ENCODE measurements around the gene STIL. TPM values are rescaled to one million over a fixed set of nuclear protein-coding genes. Genes with fewer than 3 reads are reported as not detected.

The STIL gene
- total and polyA plus RNA-seq, 2 of the 13 experiments (the other 11 are each of a cell fraction or from before 2014, with no cell fraction given) = 13.7 to 18.6 TPM

- no peak for TF ChIP-seq PAXIP1 (CRISPR knock-in tag; conservative IDR thresholded peaks at IDR 0.05)
- TF ChIP-seq ERF (CRISPR knock-in tag; IDR thresholded peaks at IDR 0.05) = 0 out of 2 replicates have a peak, but pooled peaks have one; percentile 24
- TF ChIP-seq MIXL1 (CRISPR knock-in tag; IDR thresholded peaks at IDR 0.05) = peak; percentile 13; the same call in 1 of the 2 replicates
- no peak for TF ChIP-seq XRCC5 (optimal IDR thresholded peaks at IDR 0.05; ENCODE audit: low read length)
- TF ChIP-seq POLR2G (IDR thresholded peaks at IDR 0.05; ENCODE audit: low read depth, low read length) = peak; percentile 54; the same call in 1 of the 2 replicates
- TF ChIP-seq SP4 (CRISPR knock-in tag; IDR thresholded peaks at IDR 0.05) = peak; percentile 44; the same call in 1 of the 2 replicates
- peak; percentile 96 for TF ChIP-seq HINFP (CRISPR knock-in tag; IDR thresholded peaks at IDR 0.05; ENCODE audit: low read depth)
- 0 out of 2 replicates have a peak, but pooled peaks have one; percentile 26 for TF ChIP-seq KLF15 (CRISPR knock-in tag; IDR thresholded peaks at IDR 0.05; ENCODE audit: borderline replicate concordance)
- 0 out of 2 replicates have a peak, but pooled peaks have one; percentile 55 for TF ChIP-seq ZNF513 (CRISPR knock-in tag; conservative IDR thresholded peaks at IDR 0.05)
- peak; percentile 50 for TF ChIP-seq GABPA (IDR thresholded peaks at IDR 0.05; ENCODE audit: low read depth, low read length)
- peak; percentile 45; the same call in 1 of the 2 replicates for TF ChIP-seq GABPA (CRISPR knock-in tag; IDR thresholded peaks at IDR 0.05; ENCODE audit: low read depth)
- TF ChIP-seq CTCF (CRISPR knock-in tag; IDR thresholded peaks at IDR 0.05) = peak; percentile 55
- TF ChIP-seq SKI (IDR thresholded peaks at IDR 0.05; ENCODE audit: partially characterized antibody) = peak; percentile 12
- TF ChIP-seq, protein P1, sequence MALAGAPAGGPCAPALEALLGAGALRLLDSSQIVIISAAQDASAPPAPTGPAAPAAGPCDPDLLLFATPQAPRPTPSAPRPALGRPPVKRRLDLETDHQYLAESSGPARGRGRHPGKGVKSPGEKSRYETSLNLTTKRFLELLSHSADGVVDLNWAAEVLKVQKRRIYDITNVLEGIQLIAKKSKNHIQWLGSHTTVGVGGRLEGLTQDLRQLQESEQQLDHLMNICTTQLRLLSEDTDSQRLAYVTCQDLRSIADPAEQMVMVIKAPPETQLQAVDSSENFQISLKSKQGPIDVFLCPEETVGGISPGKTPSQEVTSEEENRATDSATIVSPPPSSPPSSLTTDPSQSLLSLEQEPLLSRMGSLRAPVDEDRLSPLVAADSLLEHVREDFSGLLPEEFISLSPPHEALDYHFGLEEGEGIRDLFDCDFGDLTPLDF (CRISPR knock-in tag; IDR thresholded peaks at IDR 0.05) = no peak
- TF ChIP-seq SNAPC2 (CRISPR knock-in tag; IDR thresholded peaks at IDR 0.05) = 0 out of 2 replicates have a peak, but pooled peaks have one; percentile 19
- peak; percentile 80; the same call in 1 of the 2 replicates for TF ChIP-seq ZBTB2 (CRISPR knock-in tag; IDR thresholded peaks at IDR 0.05; ENCODE audit: low read depth)
- no peak for TF ChIP-seq ZNF562 (CRISPR knock-in tag; IDR thresholded peaks at IDR 0.05; ENCODE audit: borderline replicate concordance)
- TF ChIP-seq HDAC2 (CRISPR knock-in tag; IDR thresholded peaks at IDR 0.05) = peak; percentile 28; the same call in 1 of the 2 replicates
- no peak for TF ChIP-seq ZBTB1 (CRISPR knock-in tag; IDR thresholded peaks at IDR 0.05; ENCODE audit: borderline replicate concordance)
Measured at GRCh38 chr1:47333578-47333921, 19.6 kb upstream of the STIL start, which contains the start of gene CMPK1 (continued).

All from HepG2 (cell line).